Progenitor cell of endocrine pancreas (in vitro differentiated cells): ENCODE results near the gene G2E3. TPM values are rescaled to one million over a fixed set of nuclear protein-coding genes. Genes with fewer than 3 reads are reported as not detected.
A peak's percentile ranks its signal among the peaks of the same experiment; 100 is the strongest.

Source experiments
- DNase-seq: peaks from one replicate; pipeline ENCODE4 v3.0.0; 2021; ENCODE audit warnings: low spot score; ENCODE audit not compliant: unreplicated experiment
- H3K27ac Mint-ChIP-seq: 2 replicates; pipeline ENCODE4 v1.8.0; 2021; ENCODE audit warnings: mild to moderate bottlenecking, moderate library complexity, mixed read lengths
- H3K27me3 Mint-ChIP-seq: 2 replicates; pipeline ENCODE4 v1.8.0; 2021; ENCODE audit warnings: mixed read lengths
- H3K36me3 Mint-ChIP-seq: 2 replicates; pipeline ENCODE4 v1.8.0; 2022; ENCODE audit warnings: mixed read lengths; ENCODE audit not compliant: insufficient read depth
- H3K4me1 Mint-ChIP-seq: 2 replicates; pipeline ENCODE4 v1.8.0; 2021; ENCODE audit warnings: low read depth, mixed read lengths
- H3K4me3 Mint-ChIP-seq: 2 replicates; pipeline ENCODE4 v1.8.0; 2021; ENCODE audit warnings: low read depth, mild to moderate bottlenecking, moderate library complexity, mixed read lengths
- H3K9me3 Mint-ChIP-seq: 2 replicates; pipeline ENCODE4 v1.8.0; 2021; ENCODE audit warnings: low read depth, mixed read lengths
- CTCF ChIP-seq: fragments of 200-600 bp; sonication (generic); IDR thresholded peaks from one replicate; pipeline ENCODE4 v1.5.0; 2021; ENCODE audit warnings: antibody characterized with exemption, mild to moderate bottlenecking; ENCODE audit not compliant: unreplicated experiment
- total RNA-seq: library from RNA; stranded (reverse); gene quantifications from 2 replicates; pipeline ENCODE4 v1.2.1, GENCODE V29; 2021

Gene G2E3
- total RNA-seq, 1 donor from 2014 or later = 31.4 TPM

GRCh38 chr14:30621354-30621939, 62.5 kb downstream of the G2E3 start:
- DNase-seq = no peak

DNA sequence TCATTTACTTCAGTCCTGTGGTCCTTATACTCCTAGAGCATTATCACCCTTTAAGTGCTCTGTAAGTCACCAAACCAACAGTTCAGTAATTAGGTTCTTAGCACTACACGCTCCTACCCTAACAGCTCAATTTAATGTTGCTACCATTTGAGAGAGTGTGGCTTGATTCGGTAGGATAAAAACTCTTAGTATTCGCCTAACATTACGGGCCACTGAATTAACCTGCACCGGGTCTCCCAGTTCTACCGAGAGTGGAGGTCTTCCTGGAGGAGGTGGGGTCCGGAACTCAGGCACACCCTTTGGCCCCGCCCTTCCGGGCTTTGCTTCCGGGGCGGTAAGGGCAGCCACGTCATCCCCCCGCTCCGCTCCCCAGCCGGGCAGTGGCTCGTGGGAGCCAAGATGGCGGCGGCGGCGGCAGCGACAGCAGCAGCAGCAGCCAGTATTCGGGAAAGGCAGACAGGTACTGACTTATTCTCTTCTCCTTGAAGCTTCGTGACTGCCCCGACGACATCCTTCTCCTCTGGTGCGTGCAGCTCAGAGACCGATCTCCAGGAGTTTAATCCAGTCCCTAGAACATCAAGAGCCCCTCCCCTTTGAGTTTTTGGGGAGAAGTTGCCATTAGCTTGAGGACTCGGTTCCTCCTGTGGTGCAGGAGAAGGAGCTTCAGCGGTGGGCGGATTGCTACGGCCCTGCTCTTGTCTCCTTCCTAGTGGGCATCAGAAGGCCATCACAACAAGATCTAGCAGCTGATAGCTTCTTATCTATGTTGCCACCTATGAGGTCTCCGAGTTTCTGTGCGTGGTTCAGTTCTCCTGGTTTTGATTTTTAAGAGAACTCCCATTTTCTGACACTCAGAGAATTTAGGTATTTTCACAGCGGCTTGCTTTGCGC, 63.2 kb downstream of the G2E3 start, which contains the start of gene SCFD1:
Gene SCFD1, plus strand, starts transcription at position 380 of the 891 bp plus-strand sequence. Its CDS starts 20 bp downstream, at position 400.
- peaks cover 14% of the 10 kb centered on the region for H3K4me1 Mint-ChIP-seq
- H3K27ac Mint-ChIP-seq = peak within 1 kb of the TSS; percentile 98
- peak within 1 kb of the TSS; percentile 98 for H3K4me3 Mint-ChIP-seq
- DNase-seq = peak; percentile 79
- H3K9me3 Mint-ChIP-seq = no peaks in the 10 kb centered on the region
- H3K36me3 Mint-ChIP-seq = peaks cover 2% of the 10 kb centered on the region
- H3K27me3 Mint-ChIP-seq = no peaks in the 10 kb centered on the region
- TF ChIP-seq CTCF = no peak

More at GRCh38 chr14:30621354-30621939, 62.5 kb downstream of the G2E3 start:
- no peaks in the 10 kb centered on the region for H3K27me3 Mint-ChIP-seq
- H3K27ac Mint-ChIP-seq = peak overlapping the region; percentile 98
- peaks cover 2% of the 10 kb centered on the region for H3K36me3 Mint-ChIP-seq
- no peak for TF ChIP-seq CTCF
- no peaks in the 10 kb centered on the region for H3K9me3 Mint-ChIP-seq
- H3K4me1 Mint-ChIP-seq = peaks cover 14% of the 10 kb centered on the region
- peak overlapping the region; percentile 98 for H3K4me3 Mint-ChIP-seq

- H3K27me3 Mint-ChIP-seq = no peaks in the 10 kb centered on the region
- no peak overlapping the region for H3K27ac Mint-ChIP-seq
- H3K9me3 Mint-ChIP-seq = no peaks in the 10 kb centered on the region
- H3K4me1 Mint-ChIP-seq = peaks cover 14% of the 10 kb centered on the region
- peak overlapping the region; percentile 98 for H3K4me3 Mint-ChIP-seq
- TF ChIP-seq CTCF = no peak
- no peak for DNase-seq
- peaks cover 4% of the 10 kb centered on the region for H3K36me3 Mint-ChIP-seq
Observed at GRCh38 chr14:30623412-30624131, 64.6 kb downstream of the G2E3 start.

DNA sequence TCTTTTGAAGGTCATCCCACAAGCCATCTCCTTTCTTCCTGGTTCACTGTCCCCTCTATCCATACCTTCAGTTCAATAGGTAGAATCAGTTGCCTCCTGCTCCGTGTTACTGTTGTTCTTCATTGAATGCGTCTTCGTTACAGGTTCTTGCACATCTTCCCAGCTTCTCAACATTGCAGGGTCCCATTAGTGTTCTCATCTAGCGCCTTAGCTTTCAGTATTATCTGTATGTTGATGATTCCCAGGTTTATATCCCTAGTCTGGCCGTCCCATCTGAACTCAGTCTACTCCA, 65.1 kb downstream of the G2E3 start:
- no peak overlapping the region for H3K27ac Mint-ChIP-seq
- peaks cover 14% of the 10 kb centered on the region for H3K4me1 Mint-ChIP-seq
- no peak for DNase-seq

More for the DNA sequence above, 65.1 kb downstream of the G2E3 start:
- no peaks in the 10 kb centered on the region for H3K9me3 Mint-ChIP-seq
- TF ChIP-seq CTCF = no peak
- peaks cover 4% of the 10 kb centered on the region for H3K36me3 Mint-ChIP-seq
- peak overlapping the region; percentile 58 for H3K4me3 Mint-ChIP-seq
- H3K27me3 Mint-ChIP-seq = no peaks in the 10 kb centered on the region
